ENCODE results near the gene DNAJB9.
"Not testable (repeated sequence)": the region's sequence is repeated elsewhere in the genome, so short reads cannot be mapped to it uniquely, and the experiment has no call there.

The DNAJB9 gene

DNA sequence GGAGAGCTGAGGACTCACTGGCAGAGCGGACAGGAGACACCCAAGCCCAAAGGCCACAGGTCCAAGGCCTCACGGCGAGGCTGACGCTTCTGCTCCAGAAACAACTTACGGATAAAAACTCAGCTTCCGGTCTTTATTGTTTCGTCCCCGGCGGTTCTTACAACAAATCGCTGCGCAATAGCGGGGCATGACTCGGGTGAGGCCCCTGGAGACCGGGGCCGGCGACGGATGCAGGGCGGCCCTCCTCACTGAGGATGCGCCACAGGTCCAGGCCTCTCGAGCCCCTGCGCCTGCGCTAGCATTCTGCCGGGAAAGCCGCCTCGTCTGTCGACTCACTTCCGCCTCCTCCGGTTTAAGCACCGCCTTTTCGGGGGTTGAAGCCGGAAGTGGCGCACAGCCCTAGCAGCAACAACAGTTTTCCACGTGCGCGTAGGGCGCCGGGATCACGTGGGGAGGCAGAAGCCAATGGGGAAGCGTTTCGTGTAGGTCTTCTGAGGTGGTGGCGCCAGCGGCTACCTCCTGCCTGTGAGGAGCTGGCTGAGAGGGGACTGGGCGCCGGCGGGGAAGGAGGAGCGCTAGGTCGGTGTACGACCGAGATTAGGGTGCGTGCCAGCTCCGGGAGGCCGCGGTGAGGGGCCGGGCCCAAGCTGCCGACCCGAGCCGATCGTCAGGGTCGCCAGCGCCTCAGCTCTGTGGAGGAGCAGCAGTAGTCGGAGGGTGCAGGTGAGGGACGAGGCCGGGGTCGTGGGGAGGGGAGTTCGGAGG lies at the start of gene DNAJB9, which contains the start of gene THAP5:
DNAJB9 (plus strand) TSS at position 494 of the 765 bp plus-strand sequence. CDS start 1,853 bp downstream, outside the sequence.
THAP5 (minus strand) TSS at position 326 of the 765 bp plus-strand sequence; CDS start at position 189, 137 bp downstream.
- peak; percentile 99 for DNase-seq (ENCODE audit: low spot score)

DNA sequence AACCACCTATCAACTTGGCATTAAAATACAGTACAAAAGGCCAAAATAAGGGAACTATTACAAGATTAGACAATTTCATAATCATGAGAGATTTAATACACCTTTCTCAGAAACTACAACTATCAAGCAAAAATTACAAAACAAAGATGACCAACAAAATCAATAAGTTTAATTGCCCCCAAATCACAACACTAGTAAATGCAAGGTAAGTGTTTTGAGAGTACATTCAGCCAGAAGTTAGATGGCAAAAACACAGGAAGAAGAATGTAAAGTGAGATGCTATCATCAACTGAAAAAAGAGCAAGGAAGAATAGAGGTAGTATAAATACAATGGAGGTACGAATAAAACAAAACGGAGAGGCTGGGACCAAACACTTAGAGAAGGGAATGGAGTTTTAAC lies 46.9 kb upstream of the DNAJB9 start:
- DNase-seq (ENCODE audit: low spot score), result no peak

DNA sequence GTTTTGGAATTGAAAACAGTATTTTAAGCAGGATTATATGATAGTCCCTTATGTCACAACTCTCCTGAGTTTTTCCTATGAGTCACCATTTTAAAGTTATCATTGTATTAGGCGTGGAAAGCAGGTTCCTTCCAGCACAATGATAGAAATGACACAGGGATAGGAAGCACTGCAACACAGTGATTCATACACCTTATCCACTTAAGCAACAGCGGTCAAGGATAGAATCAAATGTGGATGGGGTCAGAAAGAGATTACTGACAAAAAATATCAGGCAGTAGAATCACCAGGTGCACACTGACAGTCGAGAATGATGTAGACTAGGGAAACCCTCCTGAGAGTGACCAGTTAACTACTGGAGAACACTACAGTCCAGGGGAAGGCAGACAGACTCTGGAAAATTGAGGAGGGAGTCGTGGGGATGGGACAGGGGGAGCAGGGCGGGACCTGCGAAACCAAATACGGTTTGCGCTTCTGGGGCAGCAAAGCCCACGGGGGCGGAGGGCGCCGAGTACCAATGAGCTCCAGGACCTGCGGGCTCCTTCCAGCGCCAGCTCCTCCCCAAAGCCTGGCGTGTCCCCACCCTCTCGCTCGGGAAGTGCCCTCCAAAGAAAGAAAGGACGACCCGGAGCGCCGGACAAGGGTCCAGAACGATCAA lies 44.2 kb upstream of the DNAJB9 start:
- no peak for DNase-seq (ENCODE audit: low spot score)

DNA sequence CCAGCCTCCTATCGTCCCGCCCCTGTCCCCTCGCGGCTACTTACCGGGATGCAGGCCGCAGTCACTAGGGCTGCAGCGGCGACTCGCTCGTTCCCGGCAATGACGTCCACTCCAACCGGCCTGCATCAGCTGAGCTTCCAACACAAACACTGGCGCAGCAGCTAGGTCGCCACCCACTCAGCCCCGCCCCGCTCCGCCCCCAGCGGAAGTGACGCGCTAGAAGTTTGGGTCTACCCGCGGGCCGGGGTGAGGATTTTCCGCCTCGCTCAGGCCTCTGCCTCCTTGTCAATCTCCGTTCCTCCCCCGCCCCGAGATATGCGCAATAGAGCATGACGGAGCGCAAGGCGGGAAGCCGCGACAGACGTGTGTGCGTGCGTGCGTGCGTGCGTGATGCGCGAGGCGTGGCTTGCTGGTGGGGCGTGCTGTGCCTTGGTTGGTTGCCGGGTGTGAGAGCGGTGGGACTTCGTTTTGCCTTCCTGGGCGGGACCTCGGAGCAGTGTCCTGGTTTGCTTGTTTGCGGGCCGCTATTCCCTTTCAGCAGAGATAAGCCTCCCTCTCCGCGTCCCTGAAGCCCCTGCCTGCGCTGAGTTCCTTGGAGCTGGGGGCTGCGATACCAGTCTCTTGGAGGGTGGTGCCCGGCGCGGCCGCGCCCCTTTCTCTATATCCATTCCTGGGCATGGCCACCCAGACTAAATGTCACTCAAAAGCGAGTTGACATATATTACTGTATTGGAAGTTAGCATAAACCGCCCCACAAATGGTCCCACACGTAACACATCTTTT lies 43.5 kb upstream of the DNAJB9 start, which contains the start of gene PNPLA8:
PNPLA8 (minus strand) TSS at position 151 of the 783 bp plus-strand sequence. CDS start 10,644 bp downstream, outside the sequence.
- peak; percentile 99 for DNase-seq (ENCODE audit: low spot score)

DNA sequence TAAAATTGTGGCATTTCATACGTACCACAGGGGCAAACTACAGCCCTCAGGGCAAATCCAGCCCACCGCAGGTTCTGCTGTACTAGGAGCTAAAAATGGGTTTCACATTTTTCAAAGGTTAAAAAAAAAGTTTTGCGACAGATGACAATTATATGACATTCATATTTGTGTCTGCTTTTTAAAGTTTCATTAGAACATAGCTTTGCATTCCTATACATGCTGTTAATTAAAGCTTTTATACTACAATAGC lies 43.0 kb upstream of the DNAJB9 start:
- no peak for DNase-seq (ENCODE audit: low spot score)

DNA sequence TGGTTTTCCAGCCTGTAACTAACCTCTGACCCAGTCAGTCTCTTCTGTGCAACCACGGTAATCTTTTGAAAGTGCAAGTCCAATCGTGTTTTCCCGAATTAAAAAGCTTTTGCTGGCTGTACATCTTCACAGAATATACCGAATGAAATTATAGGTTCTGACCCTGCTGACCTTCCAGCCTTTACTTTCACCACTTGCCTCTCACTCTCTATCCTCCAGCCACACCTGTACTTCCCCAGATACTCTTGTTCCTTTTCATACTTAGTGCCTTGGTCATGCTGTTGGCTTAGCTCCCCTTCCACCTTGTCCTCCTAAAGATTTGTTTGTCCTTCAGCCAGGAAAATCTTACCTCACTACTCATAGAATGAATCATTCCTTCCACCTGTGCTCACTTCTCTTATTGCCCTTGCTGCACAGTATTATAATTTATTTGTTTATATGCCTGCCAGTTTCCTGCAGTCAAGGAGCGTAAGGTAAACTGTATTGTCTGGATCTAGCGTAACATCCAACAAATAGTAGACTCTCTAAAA lies 41.4 kb upstream of the DNAJB9 start:
- no peak for DNase-seq (ENCODE audit: low spot score)

DNA sequence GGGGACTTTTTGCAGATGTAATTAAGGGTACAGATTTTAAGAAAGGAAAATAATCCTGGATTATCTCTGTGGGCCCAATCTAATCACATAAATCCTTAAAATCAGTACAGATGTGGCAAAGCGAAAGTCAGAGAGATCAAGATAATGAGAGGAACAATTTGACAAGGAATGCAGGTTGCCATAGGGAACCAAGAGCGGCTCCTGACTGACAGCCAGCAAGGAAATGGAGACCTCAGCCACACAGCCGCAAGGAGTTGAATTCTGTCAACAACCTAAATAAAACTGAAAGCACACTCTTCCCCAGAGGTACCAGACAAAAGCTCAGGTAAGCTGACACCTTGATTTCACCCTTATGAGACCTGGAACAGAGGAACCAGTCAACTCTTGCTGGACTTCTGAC lies 40.3 kb upstream of the DNAJB9 start:
- DNase-seq (ENCODE audit: low spot score), result no peak

DNA sequence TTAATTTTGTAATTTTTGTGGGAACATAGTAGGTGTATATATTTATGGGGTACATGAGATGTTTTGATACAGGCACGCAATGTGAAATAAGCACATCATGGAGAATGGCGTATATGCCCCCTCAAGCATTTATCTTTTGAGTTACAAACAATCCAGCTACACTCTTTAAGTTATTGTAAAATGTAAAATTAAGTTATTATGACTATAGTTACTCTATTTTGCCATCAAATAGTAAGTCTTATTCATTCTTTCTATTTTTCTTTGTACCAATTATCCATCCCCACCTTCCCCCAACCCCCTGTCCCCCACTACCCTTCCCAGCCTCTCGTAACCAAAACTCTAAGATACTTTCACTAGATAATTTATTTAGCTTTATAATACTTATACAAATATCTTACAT lies 36.0 kb upstream of the DNAJB9 start:
- no peak for DNase-seq (ENCODE audit: low spot score)

DNA sequence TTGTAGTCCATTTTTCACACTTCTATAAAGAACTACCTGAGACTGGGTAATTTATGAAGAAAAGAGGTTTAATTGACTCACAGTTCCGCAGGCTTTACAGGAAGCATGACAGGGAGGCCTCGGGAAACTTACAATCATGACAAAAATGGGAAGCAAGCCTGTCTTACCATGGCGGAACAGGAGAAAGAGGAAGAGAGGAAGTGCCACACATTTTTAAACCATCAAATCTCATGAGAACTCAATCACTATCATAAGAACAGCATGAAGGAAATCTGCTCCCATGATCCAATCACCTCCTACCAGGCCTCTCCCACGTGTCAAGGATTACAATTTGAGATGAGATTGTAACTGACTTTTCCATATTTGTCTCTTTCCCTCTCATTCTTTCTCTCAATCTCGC lies 34.4 kb upstream of the DNAJB9 start:
- no peak for DNase-seq (ENCODE audit: low spot score)

DNA sequence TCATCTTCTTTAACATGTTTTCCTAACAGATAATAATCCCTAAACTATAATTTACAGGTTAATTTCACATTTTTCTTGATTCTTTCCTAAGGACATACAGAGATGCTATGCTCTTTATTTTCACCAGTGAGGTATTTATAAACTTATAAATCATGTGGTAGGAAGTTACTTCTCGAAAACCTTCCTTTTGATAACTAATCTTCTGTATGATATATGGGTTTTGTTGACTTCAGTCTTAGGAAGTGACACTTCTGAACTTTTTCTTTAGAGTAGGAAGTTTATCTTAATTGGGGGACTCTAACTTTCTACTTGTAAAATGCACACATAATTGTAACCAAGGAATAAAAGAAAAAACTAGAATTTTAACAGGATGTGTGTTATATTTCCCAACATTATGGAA lies 33.9 kb upstream of the DNAJB9 start:
- no peak for DNase-seq (ENCODE audit: low spot score)

DNA sequence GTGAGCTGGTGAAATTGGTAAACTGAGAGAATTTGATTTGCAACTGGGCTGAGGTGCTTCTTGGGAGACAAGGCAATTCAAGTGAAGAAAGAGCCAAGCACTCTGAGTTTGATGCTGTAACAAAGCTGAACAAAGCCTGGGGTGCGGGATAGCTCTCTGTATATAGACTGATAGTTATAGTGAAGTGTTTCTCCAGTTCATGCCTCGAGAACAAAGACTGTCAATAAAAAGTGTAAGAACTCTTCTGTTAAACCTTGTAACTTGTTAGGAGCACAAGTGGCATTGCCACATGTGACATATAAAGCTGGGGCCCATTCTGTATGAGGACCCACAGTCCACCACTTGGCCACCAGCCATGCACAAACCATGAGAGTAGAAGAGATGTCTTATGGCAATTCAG lies 32.4 kb upstream of the DNAJB9 start:
- no peak for DNase-seq (ENCODE audit: low spot score)

DNA sequence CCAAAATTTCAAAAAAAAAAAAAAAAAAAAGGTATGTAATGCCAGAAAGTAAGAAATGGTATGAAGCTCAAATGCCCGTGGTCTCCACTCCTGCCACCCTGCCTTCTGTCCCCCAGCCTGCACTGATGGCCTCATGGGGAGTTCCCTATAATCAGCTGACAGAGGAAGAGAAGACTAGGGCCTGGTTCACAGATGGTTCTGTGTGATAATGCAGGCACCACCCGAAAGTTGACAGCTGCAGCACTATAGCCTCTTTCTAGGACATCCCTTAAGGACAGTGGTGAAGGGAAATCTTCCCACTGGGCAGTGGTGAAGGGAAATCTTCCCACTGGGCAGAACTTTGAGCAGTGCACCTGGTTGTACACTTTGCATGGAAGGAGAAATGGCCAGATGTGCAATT lies 31.4 kb upstream of the DNAJB9 start:
- not testable (repeated sequence) for DNase-seq (ENCODE audit: low spot score)

DNA sequence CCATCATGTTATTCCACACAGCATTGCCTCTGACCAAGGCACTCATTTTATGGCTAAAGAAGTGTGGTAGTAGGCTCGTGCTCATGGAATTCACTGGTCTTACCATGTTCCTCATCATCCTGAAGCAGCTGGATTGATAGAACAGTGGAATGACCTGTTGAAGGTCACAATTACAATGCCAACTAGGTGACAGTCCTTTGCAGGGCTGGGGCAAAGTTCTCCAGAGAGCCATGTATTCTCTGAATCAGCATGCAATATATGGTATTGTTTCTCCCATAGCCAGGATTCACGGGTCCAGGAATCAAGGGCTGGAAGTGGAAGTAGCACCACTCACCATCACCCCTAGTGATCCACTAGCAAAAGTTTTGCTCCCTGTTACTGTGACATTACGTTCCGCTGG lies 31.0 kb upstream of the DNAJB9 start:
- DNase-seq (ENCODE audit: low spot score), result not testable (repeated sequence)

DNA sequence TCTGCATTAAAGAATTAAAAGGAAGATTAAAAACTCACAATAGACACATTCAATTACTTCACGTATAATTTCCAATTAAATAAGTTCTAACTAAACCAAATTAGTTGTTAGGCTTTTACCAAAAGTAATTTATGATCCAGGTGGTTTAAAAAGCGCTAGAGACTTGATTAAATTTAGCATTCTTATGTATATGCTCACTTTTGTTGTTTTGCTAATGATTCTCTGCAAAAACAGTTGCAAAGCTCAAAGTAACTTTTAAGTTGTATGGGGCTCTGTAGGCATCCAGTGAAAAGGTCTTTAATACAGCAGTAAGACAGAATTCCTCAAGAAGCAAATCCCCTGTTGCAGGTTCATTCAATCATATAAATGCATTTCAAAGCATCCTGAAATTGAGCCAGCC lies 28.2 kb upstream of the DNAJB9 start:
- DNase-seq (ENCODE audit: low spot score), result no peak

DNA sequence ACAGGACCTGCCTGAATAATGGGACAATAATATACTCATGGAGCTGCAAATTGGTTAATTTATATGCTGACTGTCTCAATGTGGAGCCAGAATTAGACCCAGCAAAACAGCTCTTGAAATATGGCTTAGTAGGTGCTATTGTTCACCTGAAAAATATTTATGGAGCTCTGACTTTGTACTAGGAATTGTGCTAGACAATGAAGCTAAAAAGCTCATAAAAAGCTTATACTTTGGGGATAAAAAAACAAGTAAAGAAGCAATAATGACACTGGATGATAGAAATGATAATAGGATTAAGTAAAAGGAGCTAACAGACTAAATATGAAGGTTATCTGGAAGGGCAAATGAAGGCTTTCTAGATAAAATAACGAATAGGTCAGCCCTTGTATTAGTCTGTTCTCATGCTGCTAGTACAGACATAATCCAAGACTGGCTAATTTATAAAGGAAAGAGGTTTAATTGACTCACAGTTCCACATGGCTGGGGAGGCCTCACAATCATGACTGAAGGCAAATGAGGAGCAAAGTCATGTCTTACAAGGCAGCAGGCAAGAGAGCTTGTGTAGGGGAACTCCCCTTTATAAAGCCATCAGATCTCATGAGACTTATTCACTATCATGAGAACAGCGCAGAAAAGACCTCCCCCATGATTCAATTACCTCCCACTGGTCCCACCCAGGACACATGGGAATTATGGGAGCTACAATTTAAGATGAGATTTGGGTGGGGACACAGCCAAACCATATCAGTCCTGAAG lies 21.4 kb upstream of the DNAJB9 start:
- DNase-seq (ENCODE audit: low spot score), result not testable (repeated sequence)

DNA sequence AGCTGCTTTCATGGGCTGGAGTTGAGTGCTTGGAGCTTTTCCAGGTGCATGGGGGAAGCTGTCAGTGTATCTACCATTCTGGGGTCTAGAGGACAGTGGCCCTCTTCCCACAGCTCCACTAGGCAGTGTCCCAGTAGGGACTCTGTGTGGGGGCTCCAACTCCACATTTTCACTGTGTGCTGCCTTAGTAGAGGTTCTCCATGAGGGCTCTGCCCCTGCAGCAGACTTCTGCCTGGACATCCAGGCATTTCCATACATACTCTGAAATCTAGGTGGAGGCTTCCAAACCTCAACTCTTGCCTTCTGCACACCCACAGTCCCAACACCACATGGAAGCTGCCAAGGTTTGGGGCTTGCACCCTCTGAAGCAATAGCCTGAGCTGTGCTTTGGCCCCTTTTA lies 13.0 kb upstream of the DNAJB9 start:
- not testable (repeated sequence) for DNase-seq (ENCODE audit: low spot score)

DNA sequence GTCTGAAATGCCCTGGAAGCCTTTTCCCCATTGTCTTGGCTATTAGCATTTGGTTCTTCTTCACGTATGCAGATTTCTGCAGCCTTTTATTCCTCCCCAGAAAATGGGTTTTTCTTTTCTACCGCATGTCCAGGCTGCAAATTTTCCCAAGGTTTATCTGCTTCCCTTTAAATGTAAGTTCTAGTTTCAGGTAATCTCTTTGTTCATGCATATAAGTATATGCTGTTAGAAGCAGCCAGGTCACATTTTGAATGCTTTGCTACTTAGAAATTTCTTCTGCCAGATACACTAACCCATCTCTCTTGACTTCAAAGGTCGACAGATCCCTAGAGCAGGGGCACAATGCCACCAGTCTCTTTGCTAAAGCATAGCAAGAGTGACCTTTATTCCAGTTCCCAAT lies 12.5 kb upstream of the DNAJB9 start:
- no peak for DNase-seq (ENCODE audit: low spot score)

DNA sequence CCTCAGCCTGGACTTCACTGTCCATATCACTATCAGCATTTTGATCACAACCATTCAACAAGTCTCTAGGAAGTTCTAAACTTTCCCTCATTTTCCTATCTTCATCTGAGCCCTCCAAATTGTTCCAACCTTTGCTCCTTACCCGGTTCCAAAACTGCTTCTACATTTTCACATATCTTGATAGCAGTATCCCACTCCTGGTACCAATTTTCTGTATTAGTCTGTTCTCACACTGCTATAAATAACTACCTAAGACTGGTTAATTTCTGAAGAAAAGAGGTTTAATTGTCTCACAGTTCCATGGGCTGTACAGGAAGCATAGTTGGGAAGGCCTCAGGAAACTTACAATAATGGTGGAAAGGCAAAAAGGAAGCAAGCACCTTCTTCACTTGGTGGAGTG lies 12.1 kb upstream of the DNAJB9 start:
- no peak for DNase-seq (ENCODE audit: low spot score)

DNA sequence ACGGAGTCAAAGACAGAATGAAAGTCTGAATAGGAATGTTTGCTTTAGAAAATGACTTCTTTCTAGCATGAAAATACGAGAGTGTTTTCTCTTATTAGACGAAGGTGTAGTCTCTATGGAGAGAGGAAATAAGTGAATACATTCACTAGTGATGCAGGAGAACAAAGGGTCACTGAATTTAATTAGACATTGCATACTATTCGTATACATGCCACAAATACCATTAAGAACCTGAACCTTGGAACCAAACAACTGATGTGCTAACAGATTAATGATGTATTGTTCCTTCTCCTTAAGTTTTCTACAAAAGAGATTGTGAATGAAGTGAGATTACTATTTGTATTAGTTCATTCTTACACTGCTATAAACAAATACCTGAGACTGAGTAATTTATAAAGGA lies 10.4 kb upstream of the DNAJB9 start:
- no peak for DNase-seq (ENCODE audit: low spot score)

DNA sequence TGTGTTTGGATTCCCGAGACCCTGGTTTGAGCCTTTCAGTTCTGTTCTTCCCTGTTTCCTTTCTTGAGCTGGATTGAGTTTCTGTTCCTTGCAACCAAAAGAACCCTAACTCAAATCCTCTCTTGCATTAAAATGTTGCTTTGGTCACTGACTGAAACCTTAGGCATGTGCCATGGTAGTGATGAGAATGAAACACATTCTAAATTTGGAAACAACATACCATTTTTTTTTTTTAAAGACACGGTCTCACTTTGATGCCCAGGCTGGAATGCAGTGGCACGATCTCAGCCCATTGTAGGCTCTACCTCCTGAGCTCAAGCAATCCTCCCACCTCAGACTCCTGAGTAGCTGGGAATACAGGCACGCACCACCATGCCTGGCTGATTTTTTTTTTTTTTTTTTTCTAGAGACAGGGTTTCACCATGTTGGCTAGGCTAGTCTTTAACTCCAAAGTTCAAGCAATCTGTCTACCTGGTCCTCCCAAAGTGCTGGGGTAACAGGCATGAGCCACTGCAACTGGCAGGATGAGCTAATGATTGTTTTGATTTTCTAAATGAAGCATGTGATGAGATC lies 8.5 kb upstream of the DNAJB9 start:
- no peak for DNase-seq (ENCODE audit: low spot score)

DNA sequence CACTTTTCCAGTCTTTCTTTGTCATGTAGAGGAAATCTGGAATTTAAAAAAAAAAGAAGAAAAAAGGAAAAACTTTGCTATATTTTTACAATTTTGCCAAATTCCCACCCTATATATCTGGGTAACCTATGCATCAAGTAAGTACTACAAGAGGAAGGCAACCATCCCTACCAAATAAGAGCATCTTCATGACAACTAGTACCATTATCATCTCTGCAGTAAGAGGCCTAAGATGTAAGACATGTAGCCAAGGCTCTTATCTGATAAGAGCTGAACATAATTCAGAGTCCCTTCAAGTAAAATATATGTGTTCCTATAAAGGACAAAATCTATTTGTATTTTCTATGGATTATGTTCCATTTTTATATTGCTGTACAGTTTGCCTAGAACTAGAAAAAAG lies 3.7 kb upstream of the DNAJB9 start:
- no peak for DNase-seq (ENCODE audit: low spot score)

All from CD4-positive, alpha-beta T cell treated with Interleukin-6 at 100 ng/mL for 8 hours (primary cell).